ENCODE measurements around the gene PXN. TPM values are rescaled to one million over a fixed set of nuclear protein-coding genes. Genes with fewer than 3 reads are reported as not detected.
"Not testable (repeated sequence)": the region's sequence is repeated elsewhere in the genome, so short reads cannot be mapped to it uniquely, and the experiment has no call there.

PXN gene
- total and polyA plus RNA-seq, 2 of the 13 experiments (the other 11 are each of a cell fraction or from before 2014, with no cell fraction given) = 13.6 to 14.2 TPM

GRCh38 chr12:120247183-120247582 is 18.3 kb downstream of the PXN start:
- POLR2A ChIA-PET = interaction anchor here (0.8 to 1.5 kb wide), 3 partner anchors 12 to 46 kb away, joined by 4 to 5 read pairs (median 5); partner anchors contain the start of gene RPLP0
- FAIRE-seq (no peak), DNase-seq (ENCODE audit: low spot score) (no peak), ATAC-seq (no peak)
- peaks cover 41% of the 10 kb centered on the region for H3K4me1 ChIP-seq (ENCODE audit: insufficient read depth, low read length)
- H3K9me3 ChIP-seq (ENCODE audit: low read length) = no peaks in the 10 kb centered on the region
- CTCF ChIA-PET (ENCODE audit: low intra/inter-chr PET ratio, low total read pairs) = no interaction called here
- H3K36me3 ChIP-seq (replicated peaks in 1 of 2; ENCODE audit: control insufficient read depth in 1 of 2, insufficient read depth in 2 of 2, low read length in 2 of 2) = 0 out of 5 replicates have a peak, but pooled peaks cover 0 to 2% of the 10 kb centered on the region in 2 experiments
- intact Hi-C loops (cut with micrococcal nuclease; ENCODE audit: unreplicated experiment) (no loop called here), in situ Hi-C loops (cut with HindIII; ENCODE audit: extremely low pct_ligation_motif_present, low pct_unique_long_range_greater_than_20kb) (no loop called here)
- H3K9ac ChIP-seq (ENCODE audit: insufficient read depth, low read depth, low read length) = no peak overlapping the region
- H3K4me3 ChIP-seq (replicated peaks in 1 of 3; ENCODE audit: insufficient read depth in 1 of 3, low read depth in 2 of 3, low read length in 3 of 3) = no peak overlapping the region
- peaks cover 36% of the 10 kb centered on the region for H3K79me2 ChIP-seq (ENCODE audit: insufficient read depth, low read length)
- H4K20me1 ChIP-seq (ENCODE audit: insufficient read depth, low read length) = peaks cover 3% of the 10 kb centered on the region; the same call in 1 of the 2 replicates
- no TSS peak for BruUV-seq (replicated peaks)
- no peak overlapping the region for H2AFZ ChIP-seq (ENCODE audit: low read length)
- H3K27me3 ChIP-seq (ENCODE audit: control insufficient read depth in 1 of 2, insufficient read depth in 2 of 2, low read length in 2 of 2) = no peaks in the 10 kb centered on the region
- TF ChIP-seq ZNF33B (CRISPR knock-in tag; IDR thresholded peaks at IDR 0.05) = no peak
- no peak for TF ChIP-seq PLSCR1 (CRISPR knock-in tag; IDR thresholded peaks at IDR 0.05; ENCODE audit: borderline replicate concordance)
- TF ChIP-seq ZNF333 (CRISPR knock-in tag; IDR thresholded peaks at IDR 0.05; ENCODE audit: borderline replicate concordance) = no peak
- TF ChIP-seq, protein P1, sequence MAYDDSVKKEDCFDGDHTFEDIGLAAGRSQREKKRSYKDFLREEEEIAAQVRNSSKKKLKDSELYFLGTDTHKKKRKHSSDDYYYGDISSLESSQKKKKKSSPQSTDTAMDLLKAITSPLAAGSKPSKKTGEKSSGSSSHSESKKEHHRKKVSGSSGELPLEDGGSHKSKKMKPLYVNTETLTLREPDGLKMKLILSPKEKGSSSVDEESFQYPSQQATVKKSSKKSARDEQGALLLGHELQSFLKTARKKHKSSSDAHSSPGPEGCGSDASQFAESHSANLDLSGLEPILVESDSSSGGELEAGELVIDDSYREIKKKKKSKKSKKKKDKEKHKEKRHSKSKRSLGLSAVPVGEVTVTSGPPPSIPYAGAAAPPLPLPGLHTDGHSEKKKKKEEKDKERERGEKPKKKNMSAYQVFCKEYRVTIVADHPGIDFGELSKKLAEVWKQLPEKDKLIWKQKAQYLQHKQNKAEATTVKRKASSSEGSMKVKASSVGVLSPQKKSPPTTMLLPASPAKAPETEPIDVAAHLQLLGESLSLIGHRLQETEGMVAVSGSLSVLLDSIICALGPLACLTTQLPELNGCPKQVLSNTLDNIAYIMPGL (CRISPR knock-in tag; IDR thresholded peaks at IDR 0.05; ENCODE audit: borderline replicate concordance in 1 of 2, low read depth in 1 of 2) = no peak
- no peak for TF ChIP-seq HOXA5 (CRISPR knock-in tag; IDR thresholded peaks at IDR 0.05)
- TF ChIP-seq ZBTB21 (CRISPR knock-in tag; IDR thresholded peaks at IDR 0.05) = no peak
- TF ChIP-seq PBX3 (CRISPR knock-in tag; IDR thresholded peaks at IDR 0.05; ENCODE audit: borderline replicate concordance) = no peak
- 96% methylated on average over 3 of the region's 3 CpGs for WGBS (ENCODE audit: low lambda C conversion rate)
- no peak overlapping the region for H3K4me2 ChIP-seq (ENCODE audit: low read depth, low read length)
- H3K27ac ChIP-seq (ENCODE audit: extremely low read length, insufficient read depth, low read length) = no peak overlapping the region

- WGBS (ENCODE audit: low lambda C conversion rate) = 83% methylated on average over 5 of the region's 5 CpGs
- intact Hi-C loops (cut with micrococcal nuclease; ENCODE audit: unreplicated experiment); H3K9ac ChIP-seq (ENCODE audit: insufficient read depth, low read depth, low read length); H4K20me1 ChIP-seq (ENCODE audit: insufficient read depth, low read length); H3K9me3 ChIP-seq (ENCODE audit: low read length); H2AFZ ChIP-seq (ENCODE audit: low read length); in situ Hi-C loops (cut with HindIII; ENCODE audit: extremely low pct_ligation_motif_present, low pct_unique_long_range_greater_than_20kb); H3K36me3 ChIP-seq (replicated peaks in 1 of 2; ENCODE audit: control insufficient read depth in 1 of 2, insufficient read depth in 2 of 2, low read length in 2 of 2); H3K27ac ChIP-seq (ENCODE audit: extremely low read length, insufficient read depth, low read length); CTCF ChIA-PET (ENCODE audit: low intra/inter-chr PET ratio, low total read pairs); H3K4me3 ChIP-seq (replicated peaks in 1 of 3; ENCODE audit: insufficient read depth in 1 of 3, low read depth in 2 of 3, low read length in 3 of 3); H3K4me2 ChIP-seq (ENCODE audit: low read depth, low read length); FAIRE-seq; BruUV-seq (replicated peaks); ATAC-seq; DNase-seq (ENCODE audit: low spot score); H3K27me3 ChIP-seq (ENCODE audit: control insufficient read depth in 1 of 2, insufficient read depth in 2 of 2, low read length in 2 of 2): not testable (repeated sequence)
- Histone ChIP-seq H3K79me2 (ENCODE audit: insufficient read depth, low read length) (peaks cover 34% of the 10 kb centered on the region), H3K4me1 (ENCODE audit: insufficient read depth, low read length) (peaks cover 46% of the 10 kb centered on the region)
- POLR2A ChIA-PET = interaction anchor here (1.4 to 1.5 kb wide), 2 partner anchors 12 to 46 kb away, joined by 5 read pairs; partner anchors contain the start of gene RPLP0
Observed at GRCh38 chr12:120246705-120247104, 18.8 kb downstream of the PXN start.

Data from HepG2 (cell line).